SK-N-SH treated with all-trans-retinoic acid at 6 μM for 48 hours (cell line): Measurements from ENCODE around the gene NLRP13.

ENCODE experiments used
- ARNTL ChIP-seq: fragments of 450-650 bp; formaldehyde crosslinking; IDR thresholded peaks from 2 replicates; pipeline ENCODE4 v1.5.0; 2020; ENCODE audit warnings: low read depth, mild to moderate bottlenecking, moderate library complexity, borderline replicate concordance
- BACH2 ChIP-seq: fragments of 250-450 bp; sonication (Bioruptor Pico); IDR thresholded peaks from 2 replicates; pipeline ENCODE4 v1.9.0; 2021; ENCODE audit warnings: mild to moderate bottlenecking, borderline replicate concordance
- CREB5 ChIP-seq: fragments of 250-450 bp; sonication (Bioruptor Pico); IDR thresholded peaks from 2 replicates; pipeline ENCODE4 v1.5.1; 2020; ENCODE audit warnings: low read depth, mild to moderate bottlenecking, moderate library complexity
- CSDC2 ChIP-seq: fragments of 250-450 bp; sonication (Bioruptor Pico); IDR thresholded peaks from 2 replicates; pipeline ENCODE4 v1.5.0; 2020; ENCODE audit warnings: mild to moderate bottlenecking, moderate library complexity
- GLIS3 ChIP-seq: fragments of 250-450 bp; sonication (Bioruptor Pico); IDR thresholded peaks from 2 replicates; pipeline ENCODE4 v1.5.0; 2020; ENCODE audit warnings: mild to moderate bottlenecking, moderate library complexity

NLRP13 gene

GRCh38 chr19:55855160-55855559 lies 77.0 kb downstream of the NLRP13 start (continued):
- TF ChIP-seq BACH2 (CRISPR knock-in tag) (no peak), ARNTL (CRISPR knock-in tag) (no peak), GLIS3 (CRISPR knock-in tag) (no peak), CREB5 (no peak), CSDC2 (CRISPR knock-in tag) (no peak)
- TF ChIP-seq, all 23 proteins: peak for 0
